H9 (cell line): Measurements from ENCODE around the gene LOC128125822.

Source experiments
- DNase-seq: peaks from one replicate; pipeline ENCODE4 v3.0.0-alpha.2; 2017
- H2AFZ ChIP-seq: one replicate; pipeline ENCODE4 v1.6.1; 2013; ENCODE audit warnings: mild to moderate bottlenecking, low read length, control low read depth, moderate library complexity
- H2AK5ac ChIP-seq: 2 replicates; pipeline ENCODE4 v1.6.1; 2013; ENCODE audit warnings: low read length, control low read depth, mixed read lengths; ENCODE audit not compliant: insufficient read length
- H2BK120ac ChIP-seq: one replicate; pipeline ENCODE4 v1.6.1; 2013; ENCODE audit warnings: low read depth, mild to moderate bottlenecking, low read length, control low read depth, inconsistent platforms; ENCODE audit not compliant: poor library complexity, severe bottlenecking
- H2BK12ac ChIP-seq: 2 replicates; pipeline ENCODE4 v1.6.1; 2013; ENCODE audit warnings: low read length, control low read depth, mixed read lengths, low read depth; ENCODE audit not compliant: insufficient read length
- H2BK15ac ChIP-seq: 2 replicates; pipeline ENCODE4 v1.6.1; 2013; ENCODE audit warnings: low read depth, low read length, control low read depth
- H2BK20ac ChIP-seq: one replicate; pipeline ENCODE4 v1.6.1; 2013; ENCODE audit warnings: low read depth, mild to moderate bottlenecking, low read length, control low read depth, inconsistent platforms; ENCODE audit not compliant: poor library complexity, severe bottlenecking
- H2BK5ac ChIP-seq: 2 replicates; pipeline ENCODE4 v1.6.1; 2013; ENCODE audit warnings: low read length, control low read depth, mixed read lengths; ENCODE audit not compliant: insufficient read length
- H3K14ac ChIP-seq: 2 replicates; pipeline ENCODE4 v1.6.1; 2013; ENCODE audit warnings: low read length, control low read depth; ENCODE audit not compliant: insufficient read depth
- H3K18ac ChIP-seq: 2 replicates; pipeline ENCODE4 v1.6.1; 2013; ENCODE audit warnings: low read depth, mild to moderate bottlenecking, mixed read lengths, low read length, control low read depth; ENCODE audit not compliant: insufficient read length
- H3K23ac ChIP-seq: 2 replicates; pipeline ENCODE4 v1.6.1; 2013; ENCODE audit warnings: low read length, control low read depth, mixed read lengths, low read depth; ENCODE audit not compliant: insufficient read length
- H3K23me2 ChIP-seq: 2 replicates; pipeline ENCODE4 v1.6.1; 2013; ENCODE audit warnings: low read depth, mild to moderate bottlenecking, mixed read lengths, low read length, control low read depth; ENCODE audit not compliant: insufficient read length, poor library complexity, severe bottlenecking
- H3K27ac ChIP-seq: 2 replicates; pipeline ENCODE4 v1.5.1; 2013; ENCODE audit warnings: low read length, control low read depth, mixed read lengths, low read depth; ENCODE audit not compliant: insufficient read length
- H3K27me3 ChIP-seq: 2 replicates; pipeline ENCODE4 v1.6.1; 2013; ENCODE audit warnings: low read length, control low read depth, inconsistent platforms; ENCODE audit not compliant: insufficient read depth
- H3K4ac ChIP-seq: 2 replicates; pipeline ENCODE4 v1.6.1; 2013; ENCODE audit warnings: low read depth, mild to moderate bottlenecking, control low read depth, inconsistent platforms, low read length, moderate library complexity
- H3K4me1 ChIP-seq: 2 replicates; pipeline ENCODE4 v1.6.1; 2013; ENCODE audit warnings: low read length, control low read depth, inconsistent platforms; ENCODE audit not compliant: insufficient read depth
- H3K4me2 ChIP-seq: 2 replicates; pipeline ENCODE4 v1.6.1; 2013; ENCODE audit warnings: low read length, control low read depth, mixed read lengths; ENCODE audit not compliant: insufficient read length, insufficient read depth
- H3K56ac ChIP-seq: 2 replicates; pipeline ENCODE4 v1.6.1; 2013; ENCODE audit warnings: low read depth, mild to moderate bottlenecking, mixed read lengths, low read length, control low read depth; ENCODE audit not compliant: insufficient read length
- H3K79me1 ChIP-seq: 2 replicates; pipeline ENCODE4 v1.6.1; 2013; ENCODE audit warnings: low read depth, mild to moderate bottlenecking, moderate library complexity, low read length, control low read depth, inconsistent platforms; ENCODE audit not compliant: insufficient read depth, poor library complexity, severe bottlenecking
- H3K79me2 ChIP-seq: 2 replicates; pipeline ENCODE4 v1.6.1; 2013; ENCODE audit warnings: low read length, control low read depth, inconsistent platforms; ENCODE audit not compliant: insufficient read depth
- H3K9ac ChIP-seq: 2 replicates; pipeline ENCODE4 v1.6.1; 2013; ENCODE audit warnings: low read length, control low read depth, mixed read lengths; ENCODE audit not compliant: insufficient read length; ENCODE audit errors: extremely low read depth
- H3K9me3 ChIP-seq: one replicate; pipeline ENCODE4 v1.6.1; 2013; ENCODE audit warnings: low read depth, low read length, inconsistent platforms; ENCODE audit not compliant: control insufficient read depth
- H3T11ph ChIP-seq: one replicate; pipeline ENCODE4 v1.6.1; 2013; ENCODE audit warnings: mild to moderate bottlenecking, low read length, control low read depth, inconsistent platforms
- H4K20me1 ChIP-seq: one replicate; pipeline ENCODE4 v1.6.1; 2013; ENCODE audit not compliant: control insufficient read depth, insufficient read length, insufficient read depth
- H4K5ac ChIP-seq: 2 replicates; pipeline ENCODE4 v1.6.1; 2013; ENCODE audit warnings: low read depth, mild to moderate bottlenecking, mixed read lengths, low read length, control low read depth; ENCODE audit not compliant: insufficient read length
- H4K8ac ChIP-seq: replicated peaks from 2 replicates; pipeline ENCODE4 v1.6.1; 2013; ENCODE audit warnings: low read length, control low read depth, mixed read lengths, low read depth; ENCODE audit not compliant: insufficient read length
- H4K91ac ChIP-seq: 2 replicates; pipeline ENCODE4 v1.6.1; 2013; ENCODE audit warnings: low read depth, mild to moderate bottlenecking, moderate library complexity, mixed read lengths, low read length, control low read depth; ENCODE audit not compliant: insufficient read length
- H3K27ac Mint-ChIP-seq, 3 experiments: 2 replicates in 2 of 3; 3 replicates in 1 of 3; pipeline ENCODE4 v1.8.0; 2020 to 2021; ENCODE audit warnings: mixed read lengths in 3 of 3, mild to moderate bottlenecking in 1 of 3, moderate library complexity in 1 of 3
- H3K27me3 Mint-ChIP-seq: 2 replicates; pipeline ENCODE4 v1.8.0; 2021; ENCODE audit warnings: low read depth, mild to moderate bottlenecking, moderate library complexity, mixed read lengths
- H3K36me3 Mint-ChIP-seq, 3 experiments: 2 replicates in 2 of 3; 3 replicates in 1 of 3; pipeline ENCODE4 v1.8.0; 2020 to 2021; ENCODE audit warnings: low read depth in 3 of 3, mixed read lengths in 3 of 3; ENCODE audit not compliant: insufficient read depth in 1 of 3
- H3K4me1 Mint-ChIP-seq, 2 experiments: 2 replicates each; pipeline ENCODE4 v1.8.0; 2020; ENCODE audit warnings: mixed read lengths in 2 of 2
- H3K4me3 Mint-ChIP-seq, 2 experiments: 2 replicates in 1 of 2; 3 replicates in 1 of 2; pipeline ENCODE4 v1.8.0; 2020 to 2021; ENCODE audit warnings: mild to moderate bottlenecking in 2 of 2, mixed read lengths in 2 of 2, moderate library complexity in 1 of 2
- H3K9me3 Mint-ChIP-seq, 2 experiments: 2 replicates in 1 of 2; 3 replicates in 1 of 2; pipeline ENCODE4 v1.8.0; 2020; ENCODE audit warnings: mild to moderate bottlenecking in 2 of 2, mixed read lengths in 2 of 2, moderate library complexity in 1 of 2
- CTCF ChIP-seq: fragments of 200-600 bp; sonication (generic); conservative IDR thresholded peaks from 3 replicates; pipeline ENCODE4 v1.8.0; 2021; ENCODE audit warnings: antibody characterized with exemption, mild to moderate bottlenecking
- WGBS: extraction: QIAGEN DNeasy Blood & Tissue Kit; methylation state at CpG from one replicate; pipeline ENCODE4 v1.1.7; 2013; ENCODE audit warnings: missing lambda C conversion rate, low lambda C conversion rate, mixed read lengths; ENCODE audit not compliant: insufficient read length; ENCODE audit errors: extremely low coverage; 5-methylcytosine and 5-hydroxymethylcytosine counted together

The LOC128125822 gene

GRCh38 chr6:63561288-63561687 lies 11.0 kb upstream of the LOC128125822 start:
- Histone ChIP-seq H3K23me2 (no peaks in the 10 kb centered on the region), H2BK15ac (no peak overlapping the region), H3T11ph (no peak overlapping the region), H3K27ac (no peak overlapping the region), H2AFZ (no peak overlapping the region), H3K27me3 (no peaks in the 10 kb centered on the region), H3K9ac (no peak overlapping the region), H3K4ac (no peak overlapping the region), H3K14ac (no peak overlapping the region), H3K4me2 (no peak overlapping the region), H4K5ac (no peak overlapping the region), H2BK5ac (no peak overlapping the region), H4K91ac (no peak overlapping the region), H2BK20ac (no peak overlapping the region), H4K20me1 (no peaks in the 10 kb centered on the region), H3K4me1 (peaks cover 4% of the 10 kb centered on the region; the same call in 1 of the 2 replicates), H4K8ac (no peak overlapping the region), H3K18ac (no peak overlapping the region), H2BK12ac (no peak overlapping the region), H2BK120ac (no peak overlapping the region), H3K79me1 (no peaks in the 10 kb centered on the region), H3K9me3 (no peaks in the 10 kb centered on the region), H2AK5ac (no peak overlapping the region), H3K23ac (no peak overlapping the region), H3K56ac (no peak overlapping the region), H3K79me2 (no peaks in the 10 kb centered on the region)
- Mint-ChIP-seq H3K4me3 (no peak overlapping the region), H3K9me3 (no peaks in the 10 kb centered on the region), H3K27ac (no peak overlapping the region), H3K36me3 (no peaks in the 10 kb centered on the region), H3K27me3 (no peaks in the 10 kb centered on the region), H3K4me1 (peaks cover 5% of the 10 kb centered on the region in 2 experiments)
- DNase-seq: no peak
- TF ChIP-seq CTCF: no peak
- WGBS: no CpG with 5 or more reads among the region's 2 CpGs
